HepG2 (cell line): ENCODE results near the gene C12orf56. TPM values are rescaled to one million over a fixed set of nuclear protein-coding genes. Genes with fewer than 3 reads are reported as not detected.

Experiments used
- ARID2 ChIP-seq: sonication (generic); formaldehyde crosslinking; IDR thresholded peaks from 2 replicates; pipeline ENCODE4 v1.8.1; 2022; ENCODE audit warnings: mild to moderate bottlenecking, missing genetic modification reagents, borderline replicate concordance
- FOSL1 ChIP-seq: sonication (generic); formaldehyde crosslinking; IDR thresholded peaks from 2 replicates; pipeline ENCODE4 v1.9.0; 2021; ENCODE audit warnings: missing genetic modification reagents, borderline replicate concordance
- FOXJ3 ChIP-seq: sonication (generic); formaldehyde crosslinking; IDR thresholded peaks from 2 replicates; pipeline ENCODE4 v1.4.0; 2020; ENCODE audit warnings: missing genetic modification reagents, mild to moderate bottlenecking, borderline replicate concordance
- GFI1 ChIP-seq: sonication (generic); formaldehyde crosslinking; IDR thresholded peaks from 2 replicates; pipeline ENCODE4 v1.5.0; 2020; ENCODE audit warnings: missing genetic modification reagents, mild to moderate bottlenecking, borderline replicate concordance
- GLI4 ChIP-seq: sonication (generic); formaldehyde crosslinking; IDR thresholded peaks from 2 replicates; pipeline ENCODE4 v1.5.1; 2020; ENCODE audit warnings: missing genetic modification reagents, mild to moderate bottlenecking, moderate library complexity, borderline replicate concordance
- HNRNPUL1 ChIP-seq: fragments of 200-400 bp; formaldehyde crosslinking; IDR thresholded peaks from 2 replicates; pipeline ENCODE4 v1.6.1; 2017; ENCODE audit warnings: low read depth, mild to moderate bottlenecking, low read length, moderate library complexity
- HOXA5 ChIP-seq: sonication (generic); formaldehyde crosslinking; IDR thresholded peaks from 2 replicates; pipeline ENCODE4 v1.4.0; 2020; ENCODE audit warnings: missing genetic modification reagents
- MATR3 ChIP-seq: sonication (generic); formaldehyde crosslinking; IDR thresholded peaks from 2 replicates; pipeline ENCODE4 v1.4.0; 2020; ENCODE audit warnings: missing genetic modification reagents
- POLR2A ChIP-seq, 2 experiments: IDR thresholded peaks; 2 replicates each; pipeline ENCODE4 v1.6.1; 2011; ENCODE audit warnings: low read depth in 2 of 2, low read length in 2 of 2, mild to moderate bottlenecking in 1 of 2, moderate library complexity in 1 of 2; ENCODE audit not compliant: insufficient read depth in 1 of 2
- TBL1XR1 ChIP-seq: fragments of 150-350 bp; IDR thresholded peaks from 2 replicates; pipeline ENCODE4 v1.6.1; 2014; ENCODE audit warnings: borderline replicate concordance, low read length; ENCODE audit not compliant: partially characterized antibody
- ZMAT3 ChIP-seq: sonication (generic); formaldehyde crosslinking; conservative IDR thresholded peaks from 2 replicates; pipeline ENCODE4 v1.7.0; 2021; ENCODE audit warnings: missing genetic modification reagents
- ZNF350 ChIP-seq: sonication (generic); formaldehyde crosslinking; IDR thresholded peaks from 2 replicates; pipeline ENCODE4 v1.4.0; 2020; ENCODE audit warnings: mild to moderate bottlenecking, low read depth, missing genetic modification reagents, borderline replicate concordance
- polyA plus RNA-seq, 8 experiments: library from polyadenylated mRNA; depleted of rRNA in 3 of 8; stranded (reverse) in 7 of 8; unstranded in 1 of 8; fragments of >200 nt; fragmentation: Illumina TruSeq in 4 of 8; extraction: Trizol in 4 of 8; gene quantifications; 2 replicates each; pipeline versions ENCODE4 v1.2.1 to v1.2.3, GENCODE V29; 2011 to 2016; ENCODE audit warnings: low read depth in 4 of 8, missing spikeins in 1 of 8, mixed read lengths in 1 of 8; ENCODE audit not compliant: insufficient read depth in 1 of 8
- total RNA-seq, 5 experiments: library from RNA; depleted of rRNA; stranded (reverse); fragments of >200 nt; fragmentation: Illumina TruSeq; extraction: Trizol; gene quantifications; 2 replicates each; pipeline ENCODE4 v1.2.3, GENCODE V29; 2016; ENCODE audit warnings: low read depth in 1 of 5
- TF ChIP-seq, protein P1 (sequence below): sonication (generic); formaldehyde crosslinking; IDR thresholded peaks from 2 replicates; pipeline ENCODE4 v1.4.0; 2020; ENCODE audit warnings: mild to moderate bottlenecking, missing genetic modification reagents
- TF ChIP-seq, protein P2 (sequence below): sonication (generic); formaldehyde crosslinking; IDR thresholded peaks from 2 replicates; pipeline ENCODE4 v1.8.1; 2023; ENCODE audit warnings: mild to moderate bottlenecking, missing genetic modification reagents
- TF ChIP-seq, protein P3 (sequence below): sonication (generic); formaldehyde crosslinking; IDR thresholded peaks from 2 replicates; pipeline ENCODE4 v1.4.0; 2020; ENCODE audit warnings: mild to moderate bottlenecking, low read depth, missing genetic modification reagents
- TF ChIP-seq, protein P4 (sequence below): sonication (generic); formaldehyde crosslinking; IDR thresholded peaks from 2 replicates; pipeline ENCODE4 v1.8.0; 2022; ENCODE audit warnings: mild to moderate bottlenecking, missing genetic modification reagents, moderate library complexity
- TF ChIP-seq, protein P5 (sequence below): sonication (generic); formaldehyde crosslinking; IDR thresholded peaks from 2 replicates; pipeline ENCODE4 v1.8.0; 2022; ENCODE audit warnings: missing genetic modification reagents, mild to moderate bottlenecking, moderate library complexity, borderline replicate concordance
- TF ChIP-seq, protein P6 (sequence below): sonication (generic); formaldehyde crosslinking; IDR thresholded peaks from 2 replicates; pipeline ENCODE4 v1.5.0; 2020; ENCODE audit warnings: mild to moderate bottlenecking, missing genetic modification reagents

C12orf56 gene
- total and polyA plus RNA-seq, 2 of the 13 experiments (the other 11 are each of a cell fraction or from before 2014, with no cell fraction given): 0.07 TPM; not detected in 1

DNA sequence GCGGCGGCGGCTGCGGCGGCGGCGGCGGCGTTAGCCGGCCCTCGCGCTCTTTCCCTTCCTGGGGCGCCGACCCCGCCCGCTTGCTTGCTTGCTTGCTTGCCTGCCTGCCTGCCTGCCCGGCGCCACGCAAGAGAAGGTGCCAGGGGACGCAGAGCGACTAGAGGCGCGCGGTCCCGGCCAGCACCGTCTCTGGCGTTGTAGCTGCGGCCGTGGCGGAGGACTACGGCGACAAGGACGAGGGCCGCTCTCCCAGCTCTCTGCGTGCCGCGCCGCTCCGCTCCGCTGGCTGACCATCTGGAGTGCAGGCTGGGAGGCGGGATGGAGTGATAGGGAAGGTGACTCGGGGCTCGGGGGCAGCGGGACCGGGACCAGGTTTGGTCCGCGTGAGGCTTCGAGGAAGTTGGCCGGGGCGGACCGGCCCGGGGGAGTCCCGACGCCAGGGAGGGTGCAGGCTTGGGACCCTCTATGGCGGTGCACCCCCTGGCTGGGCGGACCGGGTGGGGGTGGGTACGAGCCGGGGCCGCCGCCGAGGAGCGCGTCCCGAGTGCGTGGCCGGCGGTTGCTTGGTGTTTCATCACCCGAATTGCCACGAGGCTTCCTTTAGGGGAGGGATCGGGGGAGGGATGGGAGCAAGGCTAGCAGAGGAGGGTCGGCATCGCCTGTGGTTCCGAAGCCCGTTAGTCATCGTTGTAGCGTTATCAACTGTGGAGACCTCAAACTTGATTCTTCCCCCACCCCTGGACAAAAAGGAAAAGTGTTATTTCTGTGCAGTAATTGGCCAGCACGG, 14.1 kb upstream of the C12orf56 start (continued):
- TF ChIP-seq, protein P1, sequence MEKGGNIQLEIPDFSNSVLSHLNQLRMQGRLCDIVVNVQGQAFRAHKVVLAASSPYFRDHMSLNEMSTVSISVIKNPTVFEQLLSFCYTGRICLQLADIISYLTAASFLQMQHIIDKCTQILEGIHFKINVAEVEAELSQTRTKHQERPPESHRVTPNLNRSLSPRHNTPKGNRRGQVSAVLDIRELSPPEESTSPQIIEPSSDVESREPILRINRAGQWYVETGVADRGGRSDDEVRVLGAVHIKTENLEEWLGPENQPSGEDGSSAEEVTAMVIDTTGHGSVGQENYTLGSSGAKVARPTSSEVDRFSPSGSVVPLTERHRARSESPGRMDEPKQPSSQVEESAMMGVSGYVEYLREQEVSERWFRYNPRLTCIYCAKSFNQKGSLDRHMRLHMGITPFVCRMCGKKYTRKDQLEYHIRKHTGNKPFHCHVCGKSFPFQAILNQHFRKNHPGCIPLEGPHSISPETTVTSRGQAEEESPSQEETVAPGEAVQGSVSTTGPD: no peak
- peak; percentile 83; the same call in 1 of the 2 replicates for TF ChIP-seq ARID2 (CRISPR knock-in tag)
- TF ChIP-seq, protein P2, sequence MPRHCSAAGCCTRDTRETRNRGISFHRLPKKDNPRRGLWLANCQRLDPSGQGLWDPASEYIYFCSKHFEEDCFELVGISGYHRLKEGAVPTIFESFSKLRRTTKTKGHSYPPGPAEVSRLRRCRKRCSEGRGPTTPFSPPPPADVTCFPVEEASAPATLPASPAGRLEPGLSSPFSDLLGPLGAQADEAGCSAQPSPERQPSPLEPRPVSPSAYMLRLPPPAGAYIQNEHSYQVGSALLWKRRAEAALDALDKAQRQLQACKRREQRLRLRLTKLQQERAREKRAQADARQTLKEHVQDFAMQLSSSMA: 0 out of 2 replicates have a peak, but pooled peaks have one; percentile 15
- TF ChIP-seq GFI1 (CRISPR knock-in tag): peak; percentile 45; the same call in 1 of the 2 replicates
- TF ChIP-seq FOXJ3 (CRISPR knock-in tag): no peak
- TF ChIP-seq GLI4: peak; percentile 34; the same call in 1 of the 2 replicates
- TF ChIP-seq FOSL1: peak; percentile 15; the same call in 1 of the 2 replicates
- peak; percentile 71 to 84; a peak in 3 of 4 replicates for TF ChIP-seq POLR2A (IDR thresholded peaks at IDR 0.05; ENCODE audit: insufficient read depth in 1 of 2, low read depth in 2 of 2, low read length in 2 of 2)
- TF ChIP-seq, protein P3, sequence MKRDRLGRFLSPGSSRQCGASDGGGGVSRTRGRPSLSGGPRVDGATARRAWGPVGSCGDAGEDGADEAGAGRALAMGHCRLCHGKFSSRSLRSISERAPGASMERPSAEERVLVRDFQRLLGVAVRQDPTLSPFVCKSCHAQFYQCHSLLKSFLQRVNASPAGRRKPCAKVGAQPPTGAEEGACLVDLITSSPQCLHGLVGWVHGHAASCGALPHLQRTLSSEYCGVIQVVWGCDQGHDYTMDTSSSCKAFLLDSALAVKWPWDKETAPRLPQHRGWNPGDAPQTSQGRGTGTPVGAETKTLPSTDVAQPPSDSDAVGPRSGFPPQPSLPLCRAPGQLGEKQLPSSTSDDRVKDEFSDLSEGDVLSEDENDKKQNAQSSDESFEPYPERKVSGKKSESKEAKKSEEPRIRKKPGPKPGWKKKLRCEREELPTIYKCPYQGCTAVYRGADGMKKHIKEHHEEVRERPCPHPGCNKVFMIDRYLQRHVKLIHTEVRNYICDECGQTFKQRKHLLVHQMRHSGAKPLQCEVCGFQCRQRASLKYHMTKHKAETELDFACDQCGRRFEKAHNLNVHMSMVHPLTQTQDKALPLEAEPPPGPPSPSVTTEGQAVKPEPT (CRISPR knock-in tag): peak; percentile 28; the same call in 1 of the 2 replicates
- peak; percentile 15 for TF ChIP-seq TBL1XR1
- no peak for TF ChIP-seq MATR3 (CRISPR knock-in tag)
- TF ChIP-seq, protein P4, sequence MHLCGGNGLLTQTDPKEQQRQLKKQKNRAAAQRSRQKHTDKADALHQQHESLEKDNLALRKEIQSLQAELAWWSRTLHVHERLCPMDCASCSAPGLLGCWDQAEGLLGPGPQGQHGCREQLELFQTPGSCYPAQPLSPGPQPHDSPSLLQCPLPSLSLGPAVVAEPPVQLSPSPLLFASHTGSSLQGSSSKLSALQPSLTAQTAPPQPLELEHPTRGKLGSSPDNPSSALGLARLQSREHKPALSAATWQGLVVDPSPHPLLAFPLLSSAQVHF (CRISPR knock-in tag): peak; percentile 79; the same call in 1 of the 2 replicates
- TF ChIP-seq ZMAT3 (CRISPR knock-in tag): peak; percentile 0
- TF ChIP-seq, protein P5, sequence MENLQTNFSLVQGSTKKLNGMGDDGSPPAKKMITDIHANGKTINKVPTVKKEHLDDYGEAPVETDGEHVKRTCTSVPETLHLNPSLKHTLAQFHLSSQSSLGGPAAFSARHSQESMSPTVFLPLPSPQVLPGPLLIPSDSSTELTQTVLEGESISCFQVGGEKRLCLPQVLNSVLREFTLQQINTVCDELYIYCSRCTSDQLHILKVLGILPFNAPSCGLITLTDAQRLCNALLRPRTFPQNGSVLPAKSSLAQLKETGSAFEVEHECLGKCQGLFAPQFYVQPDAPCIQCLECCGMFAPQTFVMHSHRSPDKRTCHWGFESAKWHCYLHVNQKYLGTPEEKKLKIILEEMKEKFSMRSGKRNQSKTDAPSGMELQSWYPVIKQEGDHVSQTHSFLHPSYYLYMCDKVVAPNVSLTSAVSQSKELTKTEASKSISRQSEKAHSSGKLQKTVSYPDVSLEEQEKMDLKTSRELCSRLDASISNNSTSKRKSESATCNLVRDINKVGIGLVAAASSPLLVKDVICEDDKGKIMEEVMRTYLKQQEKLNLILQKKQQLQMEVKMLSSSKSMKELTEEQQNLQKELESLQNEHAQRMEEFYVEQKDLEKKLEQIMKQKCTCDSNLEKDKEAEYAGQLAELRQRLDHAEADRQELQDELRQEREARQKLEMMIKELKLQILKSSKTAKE (CRISPR knock-in tag): peak; percentile 55; the same call in 1 of the 2 replicates
- TF ChIP-seq, protein P6, sequence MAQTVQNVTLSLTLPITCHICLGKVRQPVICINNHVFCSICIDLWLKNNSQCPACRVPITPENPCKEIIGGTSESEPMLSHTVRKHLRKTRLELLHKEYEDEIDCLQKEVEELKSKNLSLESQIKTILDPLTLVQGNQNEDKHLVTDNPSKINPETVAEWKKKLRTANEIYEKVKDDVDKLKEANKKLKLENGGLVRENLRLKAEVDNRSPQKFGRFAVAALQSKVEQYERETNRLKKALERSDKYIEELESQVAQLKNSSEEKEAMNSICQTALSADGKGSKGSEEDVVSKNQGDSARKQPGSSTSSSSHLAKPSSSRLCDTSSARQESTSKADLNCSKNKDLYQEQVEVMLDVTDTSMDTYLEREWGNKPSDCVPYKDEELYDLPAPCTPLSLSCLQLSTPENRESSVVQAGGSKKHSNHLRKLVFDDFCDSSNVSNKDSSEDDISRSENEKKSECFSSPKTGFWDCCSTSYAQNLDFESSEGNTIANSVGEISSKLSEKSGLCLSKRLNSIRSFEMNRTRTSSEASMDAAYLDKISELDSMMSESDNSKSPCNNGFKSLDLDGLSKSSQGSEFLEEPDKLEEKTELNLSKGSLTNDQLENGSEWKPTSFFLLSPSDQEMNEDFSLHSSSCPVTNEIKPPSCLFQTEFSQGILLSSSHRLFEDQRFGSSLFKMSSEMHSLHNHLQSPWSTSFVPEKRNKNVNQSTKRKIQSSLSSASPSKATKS (CRISPR knock-in tag): 0 out of 2 replicates have a peak, but pooled peaks have one; percentile 63
- TF ChIP-seq ZNF350: peak; percentile 67; the same call in 1 of the 2 replicates
- TF ChIP-seq HOXA5: peak; percentile 47
- 0 out of 2 replicates have a peak, but pooled peaks have one; percentile 33 for TF ChIP-seq HNRNPUL1
